HepG2 (cell line): ENCODE data around the gene PARP16. TPM values are rescaled to one million over a fixed set of nuclear protein-coding genes. Genes with fewer than 3 reads are reported as not detected.

Experiments used
- ATRX ChIP-seq: sonication (generic); formaldehyde crosslinking; IDR thresholded peaks from 2 replicates; pipeline ENCODE4 v1.4.0; 2020; ENCODE audit warnings: missing genetic modification reagents, borderline replicate concordance
- CEBPG ChIP-seq: IDR thresholded peaks from 2 replicates; pipeline ENCODE4 v1.6.1; 2016
- CENPBD1 ChIP-seq: sonication (generic); formaldehyde crosslinking; IDR thresholded peaks from 2 replicates; pipeline ENCODE4 v1.8.0; 2022; ENCODE audit warnings: missing genetic modification reagents, low read depth, mild to moderate bottlenecking, borderline replicate concordance
- HHEX ChIP-seq: IDR thresholded peaks from 2 replicates; pipeline ENCODE4 v1.6.1; 2016; ENCODE audit warnings: control low read depth
- HOXA7 ChIP-seq: sonication (generic); formaldehyde crosslinking; IDR thresholded peaks from 2 replicates; pipeline ENCODE4 v1.8.1; 2022; ENCODE audit warnings: mild to moderate bottlenecking, missing genetic modification reagents, moderate library complexity
- IKZF4 ChIP-seq: sonication (generic); formaldehyde crosslinking; IDR thresholded peaks from 2 replicates; pipeline ENCODE4 v1.5.1; 2020; ENCODE audit warnings: borderline replicate concordance, mild to moderate bottlenecking, low read depth, missing genetic modification reagents; ENCODE audit errors: not compliant biosample characterization
- MAFF ChIP-seq: IDR thresholded peaks from 2 replicates; pipeline ENCODE4 v1.6.1; 2011; ENCODE audit warnings: low read depth, low read length, improper control_type of control experiment
- MAX ChIP-seq: IDR thresholded peaks from 2 replicates; pipeline ENCODE4 v1.6.1; 2012; ENCODE audit warnings: inconsistent platforms
- MNT ChIP-seq: fragments of 450-650 bp; IDR thresholded peaks from 2 replicates; pipeline ENCODE4 v1.6.1; 2016
- NFKBIZ ChIP-seq: IDR thresholded peaks from 2 replicates; pipeline ENCODE4 v1.6.1; 2018; ENCODE audit warnings: missing genetic modification reagents, missing compliant biosample characterization
- NONO ChIP-seq, 2 experiments: fragments of 450-650 bp in 1 of 2; sonication (generic) in 1 of 2; formaldehyde crosslinking in 1 of 2; IDR thresholded peaks in 1 of 2; conservative IDR thresholded peaks in 1 of 2; 2 replicates each; pipeline versions ENCODE4 v1.6.1 to v1.8.0; 2017 to 2022; ENCODE audit warnings: mild to moderate bottlenecking in 1 of 2, missing genetic modification reagents in 1 of 2, moderate library complexity in 1 of 2
- RERE ChIP-seq: IDR thresholded peaks from 2 replicates; pipeline ENCODE4 v1.6.1; 2016; ENCODE audit warnings: low read depth, missing genetic modification reagents, missing compliant biosample characterization
- TBP ChIP-seq: sonication (generic); formaldehyde crosslinking; IDR thresholded peaks from 2 replicates; pipeline ENCODE4 v1.5.0; 2020; ENCODE audit warnings: missing genetic modification reagents
- TCF12 ChIP-seq, 2 experiments: fragments of 450-650 bp in 1 of 2; sonication (generic) in 1 of 2; formaldehyde crosslinking in 1 of 2; IDR thresholded peaks; 2 replicates each; pipeline versions ENCODE4 v1.6.1 to v1.8.0; 2017 to 2022; ENCODE audit warnings: antibody characterized with exemption in 1 of 2, mild to moderate bottlenecking in 1 of 2, missing genetic modification reagents in 1 of 2, moderate library complexity in 1 of 2
- ZMYM2 ChIP-seq: sonication (generic); formaldehyde crosslinking; IDR thresholded peaks from 2 replicates; pipeline ENCODE4 v1.8.0; 2022; ENCODE audit warnings: mild to moderate bottlenecking, missing genetic modification reagents
- ZNF232 ChIP-seq: sonication (generic); formaldehyde crosslinking; IDR thresholded peaks from 2 replicates; pipeline ENCODE4 v1.4.0; 2020; ENCODE audit warnings: missing genetic modification reagents, borderline replicate concordance
- ZNF251 ChIP-seq: sonication (generic); formaldehyde crosslinking; IDR thresholded peaks from 2 replicates; pipeline ENCODE4 v1.9.0; 2021; ENCODE audit warnings: mild to moderate bottlenecking, missing genetic modification reagents
- ZNF746 ChIP-seq: sonication (generic); formaldehyde crosslinking; IDR thresholded peaks from 2 replicates; pipeline ENCODE4 v1.8.0; 2022; ENCODE audit warnings: mild to moderate bottlenecking, missing genetic modification reagents
- ZSCAN12 ChIP-seq: sonication (generic); formaldehyde crosslinking; IDR thresholded peaks from 2 replicates; pipeline ENCODE4 v1.9.0; 2021; ENCODE audit warnings: mild to moderate bottlenecking, missing genetic modification reagents
- ZSCAN5A ChIP-seq: sonication (generic); formaldehyde crosslinking; IDR thresholded peaks from 2 replicates; pipeline ENCODE4 v1.8.0; 2022; ENCODE audit warnings: mild to moderate bottlenecking, missing genetic modification reagents, borderline replicate concordance
- polyA plus RNA-seq, 8 experiments: library from polyadenylated mRNA; depleted of rRNA in 3 of 8; stranded (reverse) in 7 of 8; unstranded in 1 of 8; fragments of >200 nt; fragmentation: Illumina TruSeq in 4 of 8; extraction: Trizol in 4 of 8; gene quantifications; 2 replicates each; pipeline versions ENCODE4 v1.2.1 to v1.2.3, GENCODE V29; 2011 to 2016; ENCODE audit warnings: low read depth in 4 of 8, missing spikeins in 1 of 8, mixed read lengths in 1 of 8; ENCODE audit not compliant: insufficient read depth in 1 of 8
- total RNA-seq, 5 experiments: library from RNA; depleted of rRNA; stranded (reverse); fragments of >200 nt; fragmentation: Illumina TruSeq; extraction: Trizol; gene quantifications; 2 replicates each; pipeline ENCODE4 v1.2.3, GENCODE V29; 2016; ENCODE audit warnings: low read depth in 1 of 5

The PARP16 gene
- total and polyA plus RNA-seq, 2 of the 13 experiments (the other 11 are each of a cell fraction or from before 2014, with no cell fraction given), result 6.8 to 7.6 TPM

- no peak for TF ChIP-seq HOXA7 (CRISPR knock-in tag)
- no peak for TF ChIP-seq TCF12 (IDR thresholded peaks at IDR 0.05)
- 0 out of 2 replicates have a peak, but pooled peaks have one; percentile 61 for TF ChIP-seq TCF12 (CRISPR knock-in tag; IDR thresholded peaks at IDR 0.05)
- 0 out of 2 replicates have a peak, but pooled peaks have one; percentile 82 for TF ChIP-seq ZNF232 (CRISPR knock-in tag)
- peak; percentile 12; the same call in 1 of the 2 replicates for TF ChIP-seq MAX
- TF ChIP-seq ZMYM2 (CRISPR knock-in tag), result peak; percentile 96
- no peak for TF ChIP-seq ZNF746
- TF ChIP-seq ZSCAN5A (CRISPR knock-in tag), result 0 out of 2 replicates have a peak, but pooled peaks have one; percentile 30
- TF ChIP-seq HHEX (CRISPR knock-in tag), result no peak
- TF ChIP-seq MNT, result no peak
- TF ChIP-seq NFKBIZ (CRISPR knock-in tag), result peak; percentile 54; the same call in 1 of the 2 replicates
- no peak for TF ChIP-seq IKZF4 (CRISPR knock-in tag)
- TF ChIP-seq ATRX (CRISPR knock-in tag), result no peak
- TF ChIP-seq CENPBD1 (CRISPR knock-in tag), result no peak; the same call in 1 of the 2 replicates
- TF ChIP-seq MAFF, result no peak
- no peak for TF ChIP-seq ZSCAN12 (CRISPR knock-in tag)
- peak; percentile 38 for TF ChIP-seq CEBPG (CRISPR knock-in tag)
- TF ChIP-seq RERE (CRISPR knock-in tag), result peak; percentile 46; the same call in 1 of the 2 replicates
- TF ChIP-seq TBP (CRISPR knock-in tag), result no peak
- TF ChIP-seq ZNF251, result no peak
- 0 out of 2 replicates have a peak, but pooled peaks have one; percentile 37 for TF ChIP-seq NONO (IDR thresholded peaks at IDR 0.05)
- peak; percentile 85 for TF ChIP-seq NONO (CRISPR knock-in tag; conservative IDR thresholded peaks at IDR 0.05)
These were observed 17.9 kb upstream of the PARP16 start, which contains the start of gene RNU5B-1 (continued) for GRCh38 chr15:65304381-65305149.
